Thyroid gland (tissue), 4 donors: ENCODE results near the gene SENP7. TPM values are rescaled to one million over a fixed set of nuclear protein-coding genes. Genes with fewer than 3 reads are reported as not detected.
"Not testable (repeated sequence)": the region's sequence is repeated elsewhere in the genome, so short reads cannot be mapped to it uniquely, and the experiment has no call there.

ENCODE experiments used
- DNase-seq, 2 donors: peaks; one replicate each; pipeline ENCODE4 v3.0.0-alpha.2; 2019
- H3K27ac ChIP-seq, 3 donors: fragments of 200-600 bp; sonication (generic); 1 replicate in 2 of 3; 2 replicates in 1 of 3; pipeline ENCODE4 v1.5.1; 2016 to 2019; ENCODE audit warnings: mild to moderate bottlenecking in 1 of 3, moderate library complexity in 1 of 3
- H3K27me3 ChIP-seq: fragments of 200-600 bp; sonication (generic); one replicate; pipeline ENCODE4 v1.5.1; 2019
- H3K36me3 ChIP-seq, 2 donors: fragments of 200-600 bp; sonication (generic); one replicate each; pipeline ENCODE4 v1.5.1; 2016 to 2019
- H3K4me1 ChIP-seq, 2 donors: fragments of 200-600 bp; sonication (generic); one replicate each; pipeline ENCODE4 v1.5.1; 2017 to 2019
- H3K4me3 ChIP-seq, 3 donors: fragments of 200-600 bp; sonication (generic); replicated peaks in 1 of 3; 1 replicate in 2 of 3; 2 replicates in 1 of 3; pipeline ENCODE4 v1.5.1; 2016; ENCODE audit warnings: mild to moderate bottlenecking in 1 of 3
- H3K9me3 ChIP-seq: fragments of 200-600 bp; sonication (generic); one replicate; pipeline ENCODE4 v1.5.1; 2017
- CTCF ChIP-seq, 6 experiments: fragments of 200-600 bp in 3 of 6; fragments of 450-650 bp in 3 of 6; sonication (generic) in 3 of 6; IDR thresholded peaks; one replicate each; pipeline ENCODE4 v1.5.1; 2016 to 2019; ENCODE audit warnings: antibody characterized with exemption in 6 of 6, mild to moderate bottlenecking in 2 of 6, inconsistent platforms in 1 of 6, moderate library complexity in 1 of 6
- POLR2A ChIP-seq, 2 donors: fragments of 450-650 bp; IDR thresholded peaks; one replicate each; pipeline ENCODE4 v1.6.1; 2017; ENCODE audit warnings: antibody characterized with exemption in 2 of 2, mild to moderate bottlenecking in 2 of 2, moderate library complexity in 1 of 2
- WGBS, 2 donors: methylation state at CpG; one replicate each; pipeline ENCODE4 v1.1.5; 2017; 5-methylcytosine and 5-hydroxymethylcytosine counted together
- intact Hi-C: fragments of 100-400 bp; cut with DNase I; formaldehyde crosslinking; loops from one replicate; pipeline ENCODE4 v1.15.1; 2023
- total RNA-seq, 4 donors: library from RNA; depleted of rRNA; stranded (reverse); fragments of >200 nt; gene quantifications; one replicate each; pipeline ENCODE4 v1.2.3, GENCODE V29; 2016

SENP7 gene
- total RNA-seq = 10 to 100 TPM; 30.2 to 42.9 (median 31.5) TPM

DNA sequence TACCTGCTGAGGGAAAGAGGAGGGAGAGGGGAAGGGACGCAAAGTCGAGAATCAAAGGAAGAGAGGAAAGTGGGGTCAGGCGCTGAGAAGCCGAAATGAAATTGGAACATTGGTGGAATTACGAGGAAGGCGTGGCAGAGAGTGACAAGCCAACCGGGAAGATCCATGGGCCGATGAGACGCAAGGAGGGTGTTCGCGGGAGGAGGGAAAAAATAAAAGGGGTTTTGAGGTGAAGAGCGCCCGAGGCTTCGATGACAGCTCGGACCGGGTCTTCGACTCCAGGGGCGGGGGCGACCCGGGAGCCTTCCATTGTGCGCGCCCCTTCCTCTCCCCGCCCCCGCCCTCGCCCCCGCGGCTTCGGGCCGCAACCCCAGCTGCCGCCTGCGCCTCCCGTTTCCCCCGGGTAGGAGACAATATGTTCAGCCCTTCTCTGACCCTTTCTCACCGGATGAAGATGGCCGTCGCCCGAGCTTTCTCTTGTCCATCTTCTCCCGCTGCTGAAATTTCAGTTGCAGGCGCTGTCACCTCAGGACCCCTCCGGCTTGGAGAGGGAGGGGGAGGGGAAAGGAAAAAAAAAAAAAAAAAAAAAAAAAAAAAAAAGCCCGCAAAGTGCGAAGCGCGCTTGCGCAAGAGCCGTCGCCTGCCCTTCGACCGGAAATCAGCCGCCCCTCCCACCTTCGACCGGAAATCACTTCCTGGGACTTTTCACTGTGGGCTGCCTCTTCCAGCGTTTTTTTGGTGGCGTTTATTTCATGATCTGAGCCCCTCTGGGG lies at the start of gene SENP7:
TSS of gene SENP7 (minus strand) at position 567 of the 773 bp plus-strand sequence. CDS start at position 485, 82 bp downstream.
- WGBS, 2 donors = 0% methylated on average over 45 to 48 of the region's 54 CpGs
- H3K27ac ChIP-seq = peak within 1 kb of the TSS; percentile 97
- H3K36me3 ChIP-seq = no peaks in the 10 kb centered on the region
- intact Hi-C loops = no loop called here
- no peaks in the 10 kb centered on the region for H3K9me3 ChIP-seq
- TF ChIP-seq CTCF (IDR thresholded peaks at IDR 0.05) (no peak), POLR2A (IDR thresholded peaks at IDR 0.05) (peak in 1 of 2 donors; percentile 51)
- peak; percentile 82 to 85 for DNase-seq
- H3K27me3 ChIP-seq = no peaks in the 10 kb centered on the region
- peak within 1 kb of the TSS; percentile 21 to 76 (median 72) for H3K4me3 ChIP-seq
- peaks cover 4 to 8% of the 10 kb centered on the region in 2 donors for H3K4me1 ChIP-seq

GRCh38 chr3:101561630-101562328 lies 48.8 kb upstream of the SENP7 start, which contains the start of gene TRMT10C:
TRMT10C (plus strand) TSS chr3:101561868; CDS start chr3:101564782, 2,914 bp downstream.
- Histone ChIP-seq H3K36me3 (peaks cover 13 to 14% of the 10 kb centered on the region in 2 donors), H3K9me3 (no peaks in the 10 kb centered on the region), H3K27me3 (no peaks in the 10 kb centered on the region), H3K27ac (peak within 1 kb of the TSS; percentile 60 to 82 (median 77)), H3K4me1 (peaks cover 13 to 14% of the 10 kb centered on the region in 2 donors), H3K4me3 (peak within 1 kb of the TSS; percentile 58 to 97 (median 61))
- 0 to 1% methylated on average over 25 to 26 of the region's 35 CpGs for WGBS, 2 donors
- intact Hi-C loops = no loop called here
- TF ChIP-seq POLR2A (IDR thresholded peaks at IDR 0.05) (peak in 1 of 2 donors; percentile 78), CTCF (IDR thresholded peaks at IDR 0.05) (no peak)
- DNase-seq = peak; percentile 86 to 89

- WGBS, 2 donors = 45 to 49% methylated on average over 3 of the region's 3 CpGs
- Histone ChIP-seq H3K4me1 (no peaks in the 10 kb centered on the region), H3K36me3 (no peaks in the 10 kb centered on the region), H3K9me3 (no peaks in the 10 kb centered on the region), H3K27ac (no peak overlapping the region), H3K27me3 (no peaks in the 10 kb centered on the region), H3K4me3 (no peak overlapping the region)
- no peak for DNase-seq
- TF ChIP-seq CTCF (IDR thresholded peaks at IDR 0.05) (no peak), POLR2A (IDR thresholded peaks at IDR 0.05) (no peak)
- intact Hi-C loops = no loop called here
Measured at GRCh38 chr3:101556064-101556463, 43.1 kb upstream of the SENP7 start.

DNA sequence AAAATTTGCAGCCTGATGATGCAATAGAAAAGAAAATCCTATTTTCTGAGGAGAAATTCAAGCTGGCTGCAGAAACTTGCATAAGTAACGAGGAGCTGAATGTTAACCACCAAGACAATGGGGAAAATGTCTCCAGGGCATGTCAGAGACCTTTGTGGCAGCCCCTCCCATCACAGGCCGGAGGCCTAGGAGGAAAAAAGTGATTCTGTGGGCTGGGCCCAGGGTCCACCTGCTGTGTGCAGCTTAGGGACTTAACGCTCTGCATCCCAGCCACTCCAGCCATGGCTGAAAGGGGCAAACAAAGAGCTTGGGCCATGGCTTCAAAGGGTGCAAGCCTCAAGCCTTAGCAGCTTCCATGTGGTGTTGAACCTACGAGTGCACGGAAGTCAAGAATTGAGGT lies 40.4 kb upstream of the SENP7 start:
- H3K9me3 ChIP-seq, intact Hi-C loops, H3K27ac ChIP-seq, H3K36me3 ChIP-seq, H3K4me3 ChIP-seq, DNase-seq, H3K4me1 ChIP-seq, H3K27me3 ChIP-seq: not testable (repeated sequence)
- WGBS, 2 donors = 84 to 86% methylated on average over 5 of the region's 5 CpGs

DNA sequence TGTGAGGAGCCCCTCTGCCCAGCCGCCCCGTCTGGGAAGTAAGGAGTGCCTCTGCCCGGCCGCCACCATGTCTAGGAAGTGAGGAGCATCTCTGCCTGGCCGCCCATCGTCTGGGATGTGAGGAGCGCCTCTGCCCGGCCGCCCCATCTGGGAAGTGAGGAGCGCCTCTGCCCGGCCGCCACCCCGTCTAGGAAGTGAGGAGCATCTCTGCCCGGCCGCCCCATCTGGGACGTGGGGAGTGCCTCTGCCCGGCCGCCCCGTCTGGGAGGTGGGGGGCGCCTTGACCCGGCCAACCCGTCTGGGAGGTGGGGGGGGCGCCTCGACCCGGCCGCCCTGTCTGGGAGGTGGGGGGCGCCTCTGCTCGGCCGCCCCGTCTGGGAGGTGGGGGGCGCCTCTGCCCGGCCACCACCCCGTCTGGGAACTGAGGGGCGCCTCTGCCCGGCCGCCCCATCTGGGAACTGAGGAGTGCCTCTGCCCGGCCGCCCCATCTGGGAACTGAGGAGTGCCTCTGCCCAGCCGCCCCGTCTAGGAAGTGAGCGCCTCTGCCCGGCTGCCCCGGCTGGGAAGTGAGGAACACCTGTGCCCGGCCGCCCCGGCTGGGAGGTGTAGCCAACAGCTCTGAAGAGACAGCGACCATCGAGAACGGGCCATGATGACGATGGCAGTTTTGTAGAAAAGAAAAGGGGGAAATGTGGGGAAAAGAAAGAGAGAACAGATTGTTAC lies 38.5 kb upstream of the SENP7 start:
- H3K9me3 ChIP-seq, H3K27ac ChIP-seq, H3K27me3 ChIP-seq, H3K4me1 ChIP-seq, DNase-seq, H3K36me3 ChIP-seq, intact Hi-C loops, H3K4me3 ChIP-seq: not testable (repeated sequence)
- WGBS, 2 donors = 96% methylated on average over 25 to 37 of the region's 50 CpGs
